Measurements from ENCODE around the gene NAXD. TPM values are rescaled to one million over a fixed set of nuclear protein-coding genes. Genes with fewer than 3 reads are reported as not detected.

NAXD gene
- total RNA-seq, 1 experiment from 2014 or later = 32.1 TPM

DNA sequence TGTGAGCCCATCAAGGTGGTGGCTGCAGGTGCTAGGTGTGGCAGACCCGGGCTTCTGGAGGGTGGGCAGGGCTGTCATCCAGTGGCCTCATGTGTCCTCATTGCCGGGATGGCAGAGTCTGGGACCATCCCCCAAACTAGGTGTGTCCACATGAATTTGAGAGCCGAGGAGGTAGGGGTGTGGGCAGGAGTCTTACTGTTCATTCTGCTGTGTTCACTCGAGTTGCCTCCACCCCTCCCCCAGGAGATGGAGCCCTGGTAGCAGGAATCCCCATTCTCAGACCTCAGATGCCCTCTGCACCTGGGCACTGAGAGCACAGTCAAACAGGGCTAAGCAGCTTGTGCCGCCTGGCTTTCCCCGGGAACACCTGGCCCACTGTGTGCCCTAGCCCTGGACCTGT is 22.4 kb downstream of the NAXD start:
- H3K27ac ChIP-seq (ENCODE audit: low read depth, low read length) = no peak overlapping the region
- intact Hi-C loops (cut with micrococcal nuclease) = no loop called here
- ChIA-PET POLR2A (no interaction called here), CTCF (no interaction called here), RAD21 (ENCODE audit: low non-redundant PET in 1 of 2, low total read pairs in 2 of 2, uncharacterized antibody in 2 of 2, unreplicated experiment in 2 of 2) (no interaction called here)
- no peak overlapping the region for H2AFZ ChIP-seq (ENCODE audit: low read depth, low read length, poor library complexity, severe bottlenecking)
- H3K9ac ChIP-seq (ENCODE audit: low read length) = no peak overlapping the region
- TF ChIP-seq CEBPB (IDR thresholded peaks at IDR 0.05; ENCODE audit: low read depth) = no peak
- no peak for TF ChIP-seq RAD21 (IDR thresholded peaks at IDR 0.05; ENCODE audit: low read depth)
- TF ChIP-seq, protein P1, sequence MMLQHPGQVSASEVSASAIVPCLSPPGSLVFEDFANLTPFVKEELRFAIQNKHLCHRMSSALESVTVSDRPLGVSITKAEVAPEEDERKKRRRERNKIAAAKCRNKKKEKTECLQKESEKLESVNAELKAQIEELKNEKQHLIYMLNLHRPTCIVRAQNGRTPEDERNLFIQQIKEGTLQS (IDR thresholded peaks at IDR 0.05) = no peak
- TF ChIP-seq, protein P2, sequence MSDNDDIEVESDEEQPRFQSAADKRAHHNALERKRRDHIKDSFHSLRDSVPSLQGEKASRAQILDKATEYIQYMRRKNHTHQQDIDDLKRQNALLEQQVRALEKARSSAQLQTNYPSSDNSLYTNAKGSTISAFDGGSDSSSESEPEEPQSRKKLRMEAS (IDR thresholded peaks at IDR 0.05) = no peak
- no peak for TF ChIP-seq EZH2 (IDR thresholded peaks at IDR 0.05)
- TF ChIP-seq YY1 (IDR thresholded peaks at IDR 0.05; ENCODE audit: extremely low read depth, insufficient replicate concordance, low read depth, low read length) = no peak
- TF ChIP-seq EZH2phosphoT487 (IDR thresholded peaks at IDR 0.05; ENCODE audit: borderline replicate concordance) = no peak
- TF ChIP-seq TCF7L2 (IDR thresholded peaks at IDR 0.05; ENCODE audit: borderline replicate concordance, extremely low read depth, insufficient read depth, insufficient read length) = no peak
- no peak for TF ChIP-seq JUND (IDR thresholded peaks at IDR 0.05)
- no peak for TF ChIP-seq POLR2A (IDR thresholded peaks at IDR 0.05; ENCODE audit: borderline replicate concordance, extremely low read depth, insufficient read depth, insufficient read length)
- no peak for TF ChIP-seq SP1 (IDR thresholded peaks at IDR 0.05; ENCODE audit: low read depth)
- no peak for TF ChIP-seq ELF1 (IDR thresholded peaks at IDR 0.05; ENCODE audit: borderline replicate concordance, low read depth)
- TF ChIP-seq REST (IDR thresholded peaks at IDR 0.05; ENCODE audit: low read depth) = no peak
- TF ChIP-seq ZNF274 (IDR thresholded peaks at IDR 0.05; ENCODE audit: low read depth, low read length) = no peak
- no peak for TF ChIP-seq ZFX (IDR thresholded peaks at IDR 0.05)
- TF ChIP-seq CTCF (IDR thresholded peaks at IDR 0.05 in 2 of 3, conservative IDR thresholded peaks at IDR 0.05 in 1 of 3; ENCODE audit: borderline replicate concordance in 1 of 3, insufficient read depth in 1 of 3, low read depth in 2 of 3, low read length in 2 of 3) = no peak
- no peak for TF ChIP-seq FOSL1 (IDR thresholded peaks at IDR 0.05; ENCODE audit: low read depth)
- no peak for TF ChIP-seq CBX3 (IDR thresholded peaks at IDR 0.05; ENCODE audit: low read depth)
- no peak overlapping the region for H3K4me2 ChIP-seq (ENCODE audit: low read length)
- no peaks in the 10 kb centered on the region for H3K27me3 ChIP-seq (ENCODE audit: insufficient read depth, low read length)
- no peaks in the 10 kb centered on the region for H3K9me2 ChIP-seq (ENCODE audit: insufficient read depth)
- peaks cover 23% of the 10 kb centered on the region for H3K79me2 ChIP-seq (ENCODE audit: insufficient read depth, low read length)
- BruUV-seq (replicated peaks) = no TSS peak
- no peak for ATAC-seq
- H3K4me1 ChIP-seq (ENCODE audit: control insufficient read depth in 1 of 2, insufficient read depth in 2 of 2, low read length in 2 of 2) = peaks cover 0 to 13% of the 10 kb centered on the region in 2 experiments; a peak in 1 of 4 replicates
- H3K36me3 ChIP-seq (ENCODE audit: control insufficient read depth in 1 of 2, insufficient read depth in 2 of 2, low read length in 2 of 2) = peaks cover 20 to 36% of the 10 kb centered on the region in 2 experiments; a peak in 3 of 4 replicates
- DNase-seq (ENCODE audit: low read depth, low spot score) = no peak
- H4K20me1 ChIP-seq (ENCODE audit: insufficient read depth) = no peaks in the 10 kb centered on the region
- no peaks in the 10 kb centered on the region for H3K9me3 ChIP-seq (ENCODE audit: control insufficient read depth in 1 of 2, insufficient read depth in 1 of 2, low read depth in 1 of 2, low read length in 2 of 2)
- no peak overlapping the region for H3K4me3 ChIP-seq (replicated peaks in 1 of 2; ENCODE audit: low read depth in 1 of 2, low read length in 2 of 2)

Measured in HCT116 (cell line).